Vagina (tissue), 2 donors: ENCODE data around the gene GALNT3. TPM values are rescaled to one million over a fixed set of nuclear protein-coding genes. Genes with fewer than 3 reads are reported as not detected.
A peak's percentile ranks its signal among the peaks of the same experiment; 100 is the strongest.

Experiments
- DNase-seq, 2 donors: peaks; one replicate each; pipeline ENCODE4 v3.0.0-alpha.2; 2017; ENCODE audit errors: extremely low spot score in 2 of 2
- H3K27ac ChIP-seq: fragments of 200-600 bp; sonication (generic); one replicate; pipeline ENCODE4 v1.5.1; 2019
- H3K27me3 ChIP-seq: fragments of 200-600 bp; sonication (generic); one replicate; pipeline ENCODE4 v1.5.1; 2019
- H3K36me3 ChIP-seq, 2 donors: fragments of 200-600 bp; sonication (generic); one replicate each; pipeline ENCODE4 v1.5.1; 2017 to 2019
- H3K4me1 ChIP-seq: fragments of 200-600 bp; sonication (generic); one replicate; pipeline ENCODE4 v1.5.1; 2019
- H3K4me3 ChIP-seq, 2 donors: fragments of 200-600 bp; sonication (generic); 1 replicate in 1 of 2; 2 replicates in 1 of 2; pipeline ENCODE4 v1.5.1; 2016 to 2019
- H3K9me3 ChIP-seq: fragments of 200-600 bp; sonication (generic); one replicate; pipeline ENCODE4 v1.5.1; 2019
- CTCF ChIP-seq, 3 experiments: fragments of 450-650 bp in 2 of 3; fragments of 200-600 bp in 1 of 3; sonication (generic) in 1 of 3; IDR thresholded peaks; one replicate each; pipeline ENCODE4 v1.5.1; 2017 to 2019; ENCODE audit warnings: antibody characterized with exemption in 3 of 3, mild to moderate bottlenecking in 2 of 3, moderate library complexity in 2 of 3
- POLR2A ChIP-seq, 2 donors: fragments of 450-650 bp; IDR thresholded peaks; one replicate each; pipeline ENCODE4 v1.6.1; 2017; ENCODE audit warnings: antibody characterized with exemption in 2 of 2, mild to moderate bottlenecking in 2 of 2, moderate library complexity in 2 of 2
- POLR2AphosphoS5 ChIP-seq, 2 donors: sonication (generic); formaldehyde crosslinking; IDR thresholded peaks; one replicate each; pipeline ENCODE4 v1.9.0; 2017; ENCODE audit warnings: antibody characterized with exemption in 2 of 2, mild to moderate bottlenecking in 2 of 2, low read depth in 1 of 2; ENCODE audit not compliant: insufficient read depth in 1 of 2
- intact Hi-C: fragments of 100-400 bp; cut with DNase I; formaldehyde crosslinking; loops from one replicate; pipeline ENCODE4 v1.15.1; 2023
- total RNA-seq: library from RNA; depleted of rRNA; stranded (reverse); fragments of >200 nt; gene quantifications from one replicate; pipeline ENCODE4 v1.2.3, GENCODE V29; 2016

GALNT3 gene
- 7.4 TPM for total RNA-seq

DNA sequence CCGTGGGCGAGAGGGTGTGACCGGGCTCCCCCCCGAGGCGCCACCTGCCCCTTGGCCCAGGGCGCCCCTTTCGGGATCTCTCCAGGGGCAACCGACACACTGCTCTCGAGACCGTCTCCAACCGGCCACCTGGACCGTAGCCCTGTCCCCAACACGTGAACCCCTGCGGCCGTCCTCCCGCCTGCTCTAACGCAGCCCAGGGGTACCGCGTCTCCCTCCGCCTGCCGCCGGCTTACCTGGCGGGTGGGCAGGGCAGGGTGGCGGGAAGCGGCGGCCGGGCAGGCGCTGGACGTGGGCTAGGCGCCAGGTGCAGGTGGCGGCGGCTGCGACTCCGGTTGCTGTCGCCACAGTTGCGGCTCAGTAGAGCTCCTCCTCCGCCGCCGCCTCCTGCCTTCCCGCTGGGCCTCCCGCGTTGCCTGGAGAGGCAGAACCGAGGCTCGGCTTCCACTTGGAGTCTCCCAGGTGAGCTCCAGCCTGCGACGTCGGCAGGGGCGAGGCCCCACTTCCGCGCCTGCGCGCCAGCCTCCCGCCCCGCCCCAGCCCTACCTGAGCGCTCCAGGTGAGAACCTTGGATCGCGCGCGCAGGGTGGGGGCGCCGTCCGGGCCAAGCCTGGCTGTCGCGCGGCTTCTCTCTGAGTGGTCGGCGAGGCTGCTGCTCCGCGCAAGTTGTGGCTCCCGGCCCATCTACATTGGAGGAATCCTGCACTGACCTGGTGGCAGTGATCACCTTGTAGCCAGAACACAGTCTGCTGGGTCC is at the start of gene GALNT3:
TSS of gene GALNT3 (minus strand) at position 469 of the 757 bp plus-strand sequence. CDS start 23,547 bp downstream, outside the sequence.
- peak in 1 of 2 donors; percentile 35 for TF ChIP-seq POLR2A (IDR thresholded peaks at IDR 0.05)
- no peak for TF ChIP-seq CTCF (IDR thresholded peaks at IDR 0.05)
- intact Hi-C loops: no loop called here
- Histone ChIP-seq H3K27ac (peak within 1 kb of the TSS; percentile 85), H3K36me3 (no peaks in the 10 kb centered on the region), H3K9me3 (no peaks in the 10 kb centered on the region), H3K4me3 (peak within 1 kb of the TSS; percentile 49 to 66), H3K4me1 (peaks cover 11% of the 10 kb centered on the region), H3K27me3 (no peaks in the 10 kb centered on the region)
- no peak for DNase-seq

DNA sequence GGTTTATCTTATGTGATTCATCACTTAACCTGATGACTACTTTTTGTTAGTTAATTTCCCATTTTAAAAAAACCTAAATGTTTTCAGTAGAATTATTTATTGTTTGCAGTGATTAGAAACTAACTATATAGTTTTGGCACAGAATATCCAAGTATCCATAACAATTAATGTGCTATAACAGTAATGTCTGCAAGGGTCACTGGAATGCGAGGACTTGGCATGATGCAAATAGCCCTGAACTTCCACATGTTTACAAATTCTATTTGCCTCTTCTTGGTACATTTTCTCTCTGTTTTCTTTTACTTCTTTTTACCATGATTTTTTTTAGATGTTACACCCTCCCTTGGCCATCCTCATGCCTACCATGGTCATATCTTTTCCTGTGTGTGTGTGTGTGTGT is 49.3 kb upstream of the GALNT3 start:
- Histone ChIP-seq H3K9me3 (no peaks in the 10 kb centered on the region), H3K27ac (no peak overlapping the region), H3K27me3 (no peaks in the 10 kb centered on the region), H3K4me3 (no peak overlapping the region), H3K4me1 (no peaks in the 10 kb centered on the region), H3K36me3 (no peaks in the 10 kb centered on the region)
- DNase-seq: no peak
- intact Hi-C loops: no loop called here
- TF ChIP-seq CTCF (IDR thresholded peaks at IDR 0.05) (no peak), POLR2AphosphoS5 (IDR thresholded peaks at IDR 0.05; ENCODE audit: insufficient read depth in 1 of 2, low read depth in 1 of 2) (no peak), POLR2A (IDR thresholded peaks at IDR 0.05) (no peak)

DNA sequence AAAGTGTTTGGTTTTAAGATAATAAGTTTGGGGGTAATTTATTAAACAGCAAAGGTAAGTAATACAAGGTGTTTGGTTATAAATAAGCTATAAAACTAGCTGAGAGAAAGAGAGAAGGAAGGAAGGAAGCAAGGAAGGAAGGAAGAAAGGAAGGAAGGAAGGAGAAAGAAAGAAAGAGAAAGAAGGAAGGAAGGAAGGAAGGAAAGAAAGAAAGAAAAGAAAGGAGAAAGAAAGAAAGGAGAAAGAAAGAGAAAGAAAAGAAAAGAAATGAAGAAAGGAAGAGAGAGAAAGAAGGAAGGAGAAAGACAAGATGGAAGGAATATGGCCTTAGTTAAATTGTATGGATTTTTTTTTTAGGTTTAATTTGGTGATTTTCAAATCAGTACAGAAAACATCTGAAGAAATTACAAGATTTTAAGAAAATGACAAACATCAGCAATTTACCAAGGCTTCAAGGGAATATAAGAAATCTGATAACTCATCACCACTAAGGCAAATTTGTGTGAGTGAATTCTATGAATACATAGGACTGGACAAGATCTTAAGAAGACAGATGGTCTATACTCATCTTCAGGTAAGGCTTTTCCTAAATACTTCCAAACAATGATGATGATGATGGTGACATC is 46.4 kb upstream of the GALNT3 start:
- Histone ChIP-seq H3K27me3 (no peaks in the 10 kb centered on the region), H3K9me3 (no peaks in the 10 kb centered on the region), H3K4me3 (no peak overlapping the region), H3K27ac (no peak overlapping the region), H3K4me1 (no peaks in the 10 kb centered on the region), H3K36me3 (no peaks in the 10 kb centered on the region)
- no peak for DNase-seq
- intact Hi-C loops: no loop called here
- TF ChIP-seq POLR2AphosphoS5 (IDR thresholded peaks at IDR 0.05; ENCODE audit: insufficient read depth in 1 of 2, low read depth in 1 of 2): no peak
- no peak for TF ChIP-seq CTCF (IDR thresholded peaks at IDR 0.05)
- TF ChIP-seq POLR2A (IDR thresholded peaks at IDR 0.05): no peak

DNA sequence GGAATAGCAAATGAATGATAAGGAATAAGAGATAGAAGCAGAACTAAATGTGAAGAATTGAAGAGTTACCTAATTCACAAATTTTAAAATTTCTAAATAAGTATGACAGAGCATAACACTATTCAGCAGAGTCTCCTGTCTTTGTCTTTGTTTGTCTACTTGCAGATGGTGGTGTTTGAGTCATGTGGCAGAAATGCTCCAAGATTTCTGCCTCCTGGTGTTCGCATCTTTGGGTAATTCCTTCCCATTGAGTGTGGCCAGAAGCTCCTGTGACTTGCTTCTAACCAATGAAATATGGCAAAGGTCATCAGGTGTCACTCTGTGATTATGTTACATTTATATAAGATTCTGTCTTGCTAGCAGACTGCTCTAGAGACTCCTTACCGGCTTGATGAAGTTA is 45.6 kb upstream of the GALNT3 start:
- H3K27me3 ChIP-seq: no peaks in the 10 kb centered on the region
- no peak overlapping the region for H3K27ac ChIP-seq
- no peaks in the 10 kb centered on the region for H3K36me3 ChIP-seq
- H3K9me3 ChIP-seq: no peaks in the 10 kb centered on the region
- TF ChIP-seq CTCF (IDR thresholded peaks at IDR 0.05) (no peak), POLR2A (IDR thresholded peaks at IDR 0.05) (no peak), POLR2AphosphoS5 (IDR thresholded peaks at IDR 0.05; ENCODE audit: insufficient read depth in 1 of 2, low read depth in 1 of 2) (no peak)
- H3K4me3 ChIP-seq: no peak overlapping the region
- intact Hi-C loops: no loop called here
- H3K4me1 ChIP-seq: no peaks in the 10 kb centered on the region
- DNase-seq: no peak

DNA sequence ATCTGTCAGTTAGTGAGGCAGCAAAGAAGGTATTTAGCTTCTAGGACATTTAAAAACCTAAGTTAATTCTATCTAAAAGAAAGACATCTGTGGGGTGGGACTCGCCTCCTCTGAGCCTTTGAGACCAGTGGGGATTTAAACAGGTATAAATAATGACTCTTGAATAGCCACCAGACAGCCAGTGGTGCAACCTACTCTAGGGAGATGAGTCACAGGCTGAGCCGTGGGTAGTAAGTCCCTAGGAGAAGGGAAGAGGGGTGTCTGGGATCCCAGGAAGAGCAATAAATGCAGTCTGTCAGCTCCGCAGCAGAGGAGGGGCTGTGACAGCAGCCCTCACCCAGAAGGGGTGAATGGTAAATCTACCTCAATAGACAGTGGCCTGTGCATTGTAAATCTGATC is 43.1 kb upstream of the GALNT3 start:
- Histone ChIP-seq H3K36me3 (no peaks in the 10 kb centered on the region), H3K4me3 (no peak overlapping the region), H3K4me1 (no peaks in the 10 kb centered on the region), H3K27ac (no peak overlapping the region), H3K9me3 (no peaks in the 10 kb centered on the region), H3K27me3 (no peaks in the 10 kb centered on the region)
- no peak for TF ChIP-seq POLR2A (IDR thresholded peaks at IDR 0.05)
- no peak for TF ChIP-seq POLR2AphosphoS5 (IDR thresholded peaks at IDR 0.05; ENCODE audit: insufficient read depth in 1 of 2, low read depth in 1 of 2)
- TF ChIP-seq CTCF (IDR thresholded peaks at IDR 0.05): no peak
- DNase-seq: no peak
- intact Hi-C loops: no loop called here
